ENCODE results near the gene GPR37L1. TPM values are rescaled to one million over a fixed set of nuclear protein-coding genes. Genes with fewer than 3 reads are reported as not detected.
"Not testable (repeated sequence)": the region's sequence is repeated elsewhere in the genome, so short reads cannot be mapped to it uniquely, and the experiment has no call there.

Gene GPR37L1
- total and polyA plus RNA-seq, 12 donors = 0.03 to 0.20 (median 0.05) TPM; not detected in 7

GRCh38 chr1:202145068-202145743 is 22.5 kb downstream of the GPR37L1 start:
- ATAC-seq = peak in 4 of 8 donors; percentile 4 to 18 (median 8)
- TF ChIP-seq CTCF (IDR thresholded peaks at IDR 0.05) = no peak
- no peaks in the 10 kb centered on the region for H3K27me3 ChIP-seq
- intact Hi-C loops (cut with DNase I) = no loop called here
- peak overlapping the region; percentile 80 to 99 (median 96) for H3K4me3 ChIP-seq
- DNase-seq = no peak
- peak overlapping the region; percentile 87 to 98 (median 95) for H3K27ac ChIP-seq
- H3K9me3 ChIP-seq = no peaks in the 10 kb centered on the region
- 11 to 12% methylated on average over 13 of the region's 13 CpGs for WGBS, 2 donors
- H3K4me1 ChIP-seq = peaks cover 13 to 43% (median 30%) of the 10 kb centered on the region in 9 donors
- peaks cover 0 to 18% (median 0%) of the 10 kb centered on the region in 9 donors for H3K36me3 ChIP-seq

- H3K9me3 ChIP-seq; ATAC-seq; DNase-seq; intact Hi-C loops (cut with DNase I); H3K27me3 ChIP-seq: not testable (repeated sequence)
- Histone ChIP-seq H3K4me1 (peaks cover 13 to 39% (median 28%) of the 10 kb centered on the region in 9 donors), H3K27ac (peak overlapping the region in 1 of 10 donors; percentile 96), H3K36me3 (peaks cover 0 to 23% (median 0%) of the 10 kb centered on the region in 9 donors), H3K4me3 (peak overlapping the region in 3 of 10 donors; percentile 98 to 99 (median 99))
- 96 to 97% methylated on average over 8 of the region's 8 CpGs for WGBS, 2 donors
These were observed 23.0 kb downstream of the GPR37L1 start for GRCh38 chr1:202145744-202146140.

GRCh38 chr1:202146279-202146678 is 23.6 kb downstream of the GPR37L1 start:
- peaks cover 0 to 29% (median 0%) of the 10 kb centered on the region in 9 donors for H3K36me3 ChIP-seq
- DNase-seq = no peak
- no peaks in the 10 kb centered on the region for H3K27me3 ChIP-seq
- intact Hi-C loops (cut with DNase I) = no loop called here
- TF ChIP-seq CTCF (IDR thresholded peaks at IDR 0.05) = no peak
- WGBS, 2 donors = 96 to 97% methylated on average over 5 of the region's 5 CpGs
- no peak overlapping the region for H3K4me3 ChIP-seq
- ATAC-seq = no peak
- H3K9me3 ChIP-seq = no peaks in the 10 kb centered on the region
- no peak overlapping the region for H3K27ac ChIP-seq
- H3K4me1 ChIP-seq = peaks cover 13 to 34% (median 26%) of the 10 kb centered on the region in 9 donors

- H3K27me3 ChIP-seq = no peaks in the 10 kb centered on the region
- WGBS, 2 donors = 63 to 74% methylated on average over 3 of the region's 3 CpGs
- no peak for DNase-seq
- peaks cover 0 to 36% (median 0%) of the 10 kb centered on the region in 9 donors for H3K36me3 ChIP-seq
- H3K4me3 ChIP-seq = no peak overlapping the region
- H3K4me1 ChIP-seq = peaks cover 13 to 27% (median 23%) of the 10 kb centered on the region in 9 donors
- TF ChIP-seq CTCF (IDR thresholded peaks at IDR 0.05) = no peak
- no peak for ATAC-seq
- no peak overlapping the region for H3K27ac ChIP-seq
- intact Hi-C loops (cut with DNase I) = no loop called here
- no peaks in the 10 kb centered on the region for H3K9me3 ChIP-seq
These were observed 24.3 kb downstream of the GPR37L1 start for GRCh38 chr1:202146993-202147392.

- Histone ChIP-seq H3K27me3 (no peaks in the 10 kb centered on the region), H3K4me1 (peaks cover 3 to 14% (median 9%) of the 10 kb centered on the region in 9 donors), H3K27ac (no peak overlapping the region), H3K9me3 (no peaks in the 10 kb centered on the region), H3K4me3 (no peak overlapping the region), H3K36me3 (peaks cover 0 to 45% (median 0%) of the 10 kb centered on the region in 9 donors)
- no peak for TF ChIP-seq CTCF (IDR thresholded peaks at IDR 0.05)
- intact Hi-C loops (cut with DNase I) = no loop called here
- DNase-seq (no peak), ATAC-seq (no peak)
- 72 to 76% methylated on average over 4 of the region's 4 CpGs for WGBS, 2 donors
These were observed 25.7 kb downstream of the GPR37L1 start for GRCh38 chr1:202148391-202148790.
